Activated naive CD4-positive, alpha-beta T cell (primary cell): ENCODE measurements around the gene HDAC9.

Experiments
- DNase-seq, 4 experiments: peaks; one replicate each; lab custom pipeline; 2025; lab: John Stamatoyannopoulos, UW

The HDAC9 gene

GRCh38 chr7:18844735-18845134 is 349.2 kb downstream of the HDAC9 start:
- DNase-seq, result no peak

DNA sequence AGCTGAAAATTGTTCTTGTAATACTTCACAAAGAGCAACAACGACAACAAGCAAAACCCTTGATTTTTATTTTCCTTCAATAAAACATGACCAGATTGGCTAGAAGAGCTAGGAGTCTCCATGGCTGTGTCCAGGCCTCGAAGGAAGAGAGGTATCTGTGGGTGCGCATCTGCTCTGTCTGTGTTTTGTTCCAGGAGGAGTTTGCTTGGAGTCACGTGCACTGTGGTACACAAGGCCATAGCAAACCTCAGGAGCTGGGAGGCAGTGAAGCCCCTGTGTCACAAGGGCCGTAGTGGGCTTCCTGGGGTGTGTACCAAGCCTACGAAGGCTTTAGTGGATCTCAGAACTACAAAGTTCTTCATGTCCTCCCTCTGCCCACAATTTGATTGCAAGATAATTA is 350.2 kb downstream of the HDAC9 start:
- DNase-seq, result no peak

DNA sequence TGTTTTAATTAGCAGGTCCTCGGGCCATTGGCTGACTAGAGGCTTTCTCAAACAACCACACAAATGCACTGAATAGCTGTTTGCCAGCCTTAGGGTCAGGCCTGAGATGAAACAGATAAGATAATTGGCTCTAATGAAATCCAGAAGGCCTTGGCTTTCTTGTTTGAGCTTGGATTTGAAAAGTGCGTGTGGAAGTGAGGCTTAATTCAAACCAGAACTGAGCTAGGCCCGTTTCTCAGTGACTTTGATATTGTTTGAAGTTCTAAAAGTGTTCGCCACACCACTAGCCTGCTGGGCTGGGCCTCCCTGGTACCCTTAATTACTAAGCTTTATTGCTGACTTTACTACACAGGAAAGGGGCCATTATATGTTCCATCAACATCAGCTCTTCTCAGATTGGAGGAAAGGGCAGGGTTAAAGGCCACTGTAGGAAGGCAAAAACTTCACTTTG is 351.2 kb downstream of the HDAC9 start:
- DNase-seq, result no peak

DNA sequence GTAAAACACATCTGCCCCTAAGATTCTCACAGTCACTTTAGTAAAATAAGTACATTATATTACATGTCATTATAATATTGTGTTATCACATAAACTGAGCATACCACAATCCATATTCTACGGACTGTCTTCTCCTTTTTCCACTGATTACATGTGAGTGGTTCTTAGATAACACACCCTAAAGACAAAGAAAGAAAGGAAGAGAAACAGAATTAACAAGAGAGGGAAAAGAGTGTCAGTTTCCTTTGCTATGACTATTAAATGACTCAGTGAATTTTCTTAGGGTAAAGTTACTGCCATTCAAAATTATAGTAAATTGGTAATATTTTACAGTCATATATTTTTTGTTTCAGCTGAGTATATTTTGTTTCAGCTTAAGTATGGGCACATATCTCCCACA is 353.6 kb downstream of the HDAC9 start:
- DNase-seq, result no peak

- DNase-seq, result no peak
These were observed 360.2 kb downstream of the HDAC9 start for GRCh38 chr7:18855796-18856195.

- no peak for DNase-seq
These were observed 362.7 kb downstream of the HDAC9 start for GRCh38 chr7:18858232-18858631.

DNA sequence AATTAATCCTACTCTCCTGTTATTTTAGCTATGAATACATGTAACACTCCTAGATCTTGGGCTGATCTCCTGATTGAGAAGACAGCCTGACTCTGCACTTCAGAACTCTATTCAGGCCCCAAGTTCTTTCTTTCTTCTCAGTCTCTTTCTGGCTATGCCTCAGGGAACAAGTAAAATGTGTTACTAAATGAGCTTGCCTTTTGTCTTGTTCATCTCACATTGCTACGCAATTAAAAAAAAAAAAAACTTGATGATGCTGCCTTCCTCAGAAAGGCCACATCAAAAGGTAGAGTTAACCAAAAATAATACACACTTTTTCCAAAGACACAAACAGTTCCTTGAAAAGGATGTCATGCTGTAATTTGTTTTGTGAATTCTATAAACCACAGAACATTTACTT is 363.8 kb downstream of the HDAC9 start:
- no peak for DNase-seq

GRCh38 chr7:18860221-18860620 is 364.7 kb downstream of the HDAC9 start:
- DNase-seq, result no peak

GRCh38 chr7:18861514-18862118 is 366.1 kb downstream of the HDAC9 start:
- DNase-seq, result no peak

GRCh38 chr7:18864967-18865366 is 369.4 kb downstream of the HDAC9 start:
- no peak for DNase-seq

GRCh38 chr7:18866359-18867036 is 370.9 kb downstream of the HDAC9 start:
- no peak for DNase-seq

GRCh38 chr7:18872344-18872743 is 376.8 kb downstream of the HDAC9 start:
- no peak for DNase-seq

- no peak for DNase-seq
These were observed 378.3 kb downstream of the HDAC9 start for GRCh38 chr7:18873734-18874336.

- no peak for DNase-seq
These were observed 379.3 kb downstream of the HDAC9 start for GRCh38 chr7:18874880-18875279.

DNA sequence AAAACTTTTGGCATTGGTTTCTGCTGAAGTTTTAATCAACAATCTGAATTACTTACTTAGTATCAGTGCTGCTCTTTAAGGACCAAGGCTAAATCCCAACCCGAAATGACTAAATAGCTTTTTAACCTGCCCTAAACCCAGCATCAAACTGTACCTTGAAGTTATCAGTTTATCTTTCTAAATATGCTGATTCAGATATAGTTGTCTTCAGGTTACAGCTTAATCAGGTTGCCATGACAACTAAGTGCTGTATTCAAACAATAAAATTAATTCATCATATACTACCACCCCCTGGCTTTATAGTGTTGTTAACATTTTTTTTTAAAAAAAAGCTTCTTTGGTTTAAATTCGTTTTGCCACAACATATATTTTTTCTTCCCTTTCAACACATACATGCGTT is 382.3 kb downstream of the HDAC9 start:
- DNase-seq, result no peak

DNA sequence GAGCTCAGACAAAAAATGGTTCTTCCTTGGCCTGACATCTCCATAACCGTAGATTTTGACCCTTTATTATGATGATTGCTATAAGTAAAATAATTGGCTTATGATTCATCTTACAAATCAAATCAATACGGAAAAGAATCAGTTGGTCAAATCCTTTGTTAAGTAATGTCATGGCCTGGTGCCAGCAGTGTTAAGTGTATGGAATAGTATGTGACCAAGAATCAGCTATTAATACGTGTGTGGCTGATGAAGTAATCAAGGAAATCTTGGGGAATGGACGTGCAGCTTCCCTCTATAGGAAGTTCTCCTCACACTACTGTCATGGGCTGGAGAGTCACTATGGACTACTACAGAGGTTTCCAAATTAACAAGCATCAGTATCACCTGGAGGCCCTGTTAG is 391.3 kb downstream of the HDAC9 start:
- DNase-seq, result no peak

GRCh38 chr7:18889436-18889835 is 393.9 kb downstream of the HDAC9 start:
- DNase-seq, result no peak

- no peak for DNase-seq
These were observed 394.6 kb downstream of the HDAC9 start for GRCh38 chr7:18890134-18890533.

GRCh38 chr7:18890885-18891621 is 395.5 kb downstream of the HDAC9 start:
- no peak for DNase-seq

GRCh38 chr7:18893156-18893555 is 397.6 kb downstream of the HDAC9 start:
- no peak for DNase-seq

DNA sequence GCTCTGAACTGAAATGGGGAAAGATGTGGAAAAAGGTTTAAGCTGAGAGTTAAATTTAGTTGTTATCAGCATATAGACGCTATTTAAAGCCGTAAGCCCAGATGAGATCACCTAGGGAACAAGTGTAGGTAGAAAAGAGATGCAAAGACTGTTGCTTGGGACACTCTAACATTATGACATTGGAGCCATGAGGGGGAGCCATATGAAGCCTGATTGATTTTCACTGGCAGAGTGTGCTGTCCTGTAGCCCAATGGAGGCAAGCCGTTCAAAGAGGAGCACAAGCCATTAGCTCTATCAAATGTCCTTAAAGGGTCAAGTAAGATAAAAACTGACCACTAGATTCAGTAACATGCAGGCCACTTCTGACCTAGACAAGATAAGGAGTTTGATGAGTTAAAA is 398.6 kb downstream of the HDAC9 start:
- DNase-seq, result no peak

DNA sequence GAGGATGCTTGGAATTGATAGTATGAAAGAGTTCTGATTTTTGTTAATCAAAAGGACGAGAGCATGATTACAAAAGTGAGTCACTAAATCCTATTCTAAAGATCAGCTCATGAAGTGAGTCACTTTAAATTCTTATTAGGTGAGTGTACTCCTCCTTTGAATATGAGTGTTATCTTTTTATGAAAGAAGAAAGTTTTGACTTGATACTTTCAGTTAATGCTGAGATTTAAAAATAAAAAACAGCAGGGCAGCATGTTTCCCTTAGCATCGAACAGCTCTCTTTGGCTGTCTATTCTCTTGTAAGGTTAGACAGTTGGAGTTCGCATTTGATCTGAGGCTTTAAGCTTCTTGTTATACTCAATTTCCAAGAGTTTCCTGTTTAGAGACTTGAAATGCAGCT is 399.9 kb downstream of the HDAC9 start:
- no peak for DNase-seq
